DND-41 (cell line): Measurements from ENCODE around the gene THAP12.

Experiments
- ATAC-seq: fragments of 200-7000 bp; cut with Tn5 transposase; 3 replicates; pipeline ENCODE4 v1.9.1; 2021; ENCODE audit warnings: low read depth; ENCODE audit not compliant: insufficient read depth
- DNase-seq: peaks from one replicate; pipeline ENCODE4 v3.0.0-alpha.2; 2020
- H2AFZ ChIP-seq: 2 replicates; pipeline ENCODE4 v1.6.0; 2012; ENCODE audit warnings: low read depth, low read length
- H3K27ac ChIP-seq: 2 replicates; pipeline ENCODE4 v1.5.1; 2012; ENCODE audit warnings: low read length, inconsistent platforms
- H3K27me3 ChIP-seq: fragments of 200-600 bp; sonication (generic); 2 replicates; pipeline ENCODE4 v1.6.0; 2012; ENCODE audit warnings: low read length, mild to moderate bottlenecking, inconsistent platforms; ENCODE audit not compliant: insufficient read depth, poor library complexity
- H3K36me3 ChIP-seq: 2 replicates; pipeline ENCODE4 v1.5.1; 2012; ENCODE audit warnings: low read length, inconsistent platforms; ENCODE audit not compliant: insufficient read depth
- H3K4me1 ChIP-seq: 2 replicates; pipeline ENCODE4 v1.5.1; 2012; ENCODE audit warnings: mild to moderate bottlenecking, low read length; ENCODE audit not compliant: insufficient read depth
- H3K4me2 ChIP-seq: 2 replicates; pipeline ENCODE4 v1.6.0; 2012; ENCODE audit warnings: mild to moderate bottlenecking, moderate library complexity, low read length, inconsistent platforms; ENCODE audit not compliant: insufficient read depth
- H3K4me3 ChIP-seq, 2 experiments: fragments of 200-600 bp in 1 of 2; shearing (Covaris generic) in 1 of 2; 2 replicates each; pipeline ENCODE4 v1.5.1; 2012 to 2016; ENCODE audit warnings: inconsistent platforms in 2 of 2, low read length in 2 of 2, mild to moderate bottlenecking in 2 of 2, low read depth in 1 of 2, moderate library complexity in 1 of 2
- H3K79me2 ChIP-seq: 2 replicates; pipeline ENCODE4 v1.6.0; 2012; ENCODE audit warnings: low read length, inconsistent platforms; ENCODE audit not compliant: insufficient read depth
- H3K9ac ChIP-seq: 2 replicates; pipeline ENCODE4 v1.6.0; 2012; ENCODE audit warnings: low read depth, mild to moderate bottlenecking, inconsistent platforms, low read length, moderate library complexity
- H3K9me3 ChIP-seq: 2 replicates; pipeline ENCODE4 v1.5.1; 2012; ENCODE audit warnings: low read length, moderate library complexity, mild to moderate bottlenecking, inconsistent platforms; ENCODE audit not compliant: insufficient read depth, severe bottlenecking
- H4K20me1 ChIP-seq: 2 replicates; pipeline ENCODE4 v1.6.0; 2012; ENCODE audit warnings: low read length; ENCODE audit not compliant: insufficient read depth
- CTCF ChIP-seq: IDR thresholded peaks from 2 replicates; pipeline ENCODE4 v1.5.1; 2012; ENCODE audit warnings: borderline replicate concordance, low read length, moderate library complexity, mild to moderate bottlenecking; ENCODE audit not compliant: poor library complexity, severe bottlenecking; ENCODE audit errors: extremely low read depth
- EZH2 ChIP-seq: IDR thresholded peaks from 3 replicates; pipeline ENCODE4 v1.6.1; 2012; ENCODE audit warnings: borderline replicate concordance, low read depth, mild to moderate bottlenecking, moderate library complexity, low read length, inconsistent platforms; ENCODE audit not compliant: severe bottlenecking

The THAP12 gene

GRCh38 chr11:76397383-76397782 lies 16.5 kb upstream of the THAP12 start:
- Histone ChIP-seq H3K79me2 (no peaks in the 10 kb centered on the region), H3K9me3 (no peaks in the 10 kb centered on the region), H2AFZ (no peak overlapping the region), H3K4me2 (no peak overlapping the region), H3K9ac (no peak overlapping the region), H3K27me3 (no peaks in the 10 kb centered on the region), H4K20me1 (no peaks in the 10 kb centered on the region), H3K36me3 (no peaks in the 10 kb centered on the region), H3K27ac (no peak overlapping the region), H3K4me3 (no peak overlapping the region), H3K4me1 (no peaks in the 10 kb centered on the region)
- ATAC-seq (no peak), DNase-seq (no peak)
- TF ChIP-seq EZH2: no peak
- TF ChIP-seq CTCF: no peak

GRCh38 chr11:76395296-76395695 lies 14.4 kb upstream of the THAP12 start:
- Histone ChIP-seq H3K4me2 (no peak overlapping the region), H2AFZ (no peak overlapping the region), H3K27ac (no peak overlapping the region), H3K4me3 (no peak overlapping the region), H4K20me1 (no peaks in the 10 kb centered on the region), H3K9me3 (no peaks in the 10 kb centered on the region), H3K4me1 (no peaks in the 10 kb centered on the region), H3K9ac (no peak overlapping the region), H3K36me3 (no peaks in the 10 kb centered on the region), H3K27me3 (no peaks in the 10 kb centered on the region), H3K79me2 (no peaks in the 10 kb centered on the region)
- DNase-seq (no peak), ATAC-seq (no peak)
- TF ChIP-seq EZH2 (no peak), CTCF (no peak)

GRCh38 chr11:76394411-76394810 lies 13.5 kb upstream of the THAP12 start:
- no peak overlapping the region for H3K9ac ChIP-seq
- no peak overlapping the region for H3K4me2 ChIP-seq
- H3K36me3 ChIP-seq: no peaks in the 10 kb centered on the region
- no peak for ATAC-seq
- H3K27me3 ChIP-seq: no peaks in the 10 kb centered on the region
- no peak overlapping the region for H3K27ac ChIP-seq
- no peak overlapping the region for H2AFZ ChIP-seq
- no peaks in the 10 kb centered on the region for H3K9me3 ChIP-seq
- DNase-seq: no peak
- no peak overlapping the region for H3K4me3 ChIP-seq
- no peaks in the 10 kb centered on the region for H3K4me1 ChIP-seq
- TF ChIP-seq CTCF (no peak), EZH2 (no peak)
- no peaks in the 10 kb centered on the region for H4K20me1 ChIP-seq
- H3K79me2 ChIP-seq: no peaks in the 10 kb centered on the region

- Histone ChIP-seq H3K9ac (no peak overlapping the region), H3K27ac (no peak overlapping the region)
These were observed 11.9 kb upstream of the THAP12 start for GRCh38 chr11:76392870-76393269.

More at GRCh38 chr11:76392870-76393269, 11.9 kb upstream of the THAP12 start:
- Histone ChIP-seq H3K4me3 (no peak overlapping the region), H3K27me3 (no peaks in the 10 kb centered on the region), H4K20me1 (no peaks in the 10 kb centered on the region), H2AFZ (no peak overlapping the region), H3K36me3 (no peaks in the 10 kb centered on the region), H3K79me2 (no peaks in the 10 kb centered on the region), H3K4me1 (no peaks in the 10 kb centered on the region), H3K9me3 (no peaks in the 10 kb centered on the region), H3K4me2 (no peak overlapping the region)
- ATAC-seq (no peak), DNase-seq (no peak)
- TF ChIP-seq CTCF: no peak
- no peak for TF ChIP-seq EZH2
